IMR-90 (cell line): ENCODE measurements around the gene SETD3. TPM values are rescaled to one million over a fixed set of nuclear protein-coding genes. Genes with fewer than 3 reads are reported as not detected.

Source experiments
- ATAC-seq: fragments of 200-7000 bp; cut with Tn5 transposase; 2 replicates; pipeline ENCODE4 v1.9.1; 2020; ENCODE audit warnings: low read depth, mild to moderate bottlenecking, moderate library complexity
- BruUV-seq: library from RNA; stranded (reverse); fragments of 400-500 nt; replicated peaks from 2 replicates; lab custom pipeline; 2021; lab: Mats Ljungman, UMichigan
- CTCF ChIA-PET: fragments of 300-600 bp; formaldehyde crosslinking; extraction: SDS; loops from one replicate; lab custom pipeline; 2021; ENCODE audit warnings: antibody characterized with exemption; lab: Yijun Ruan, JAX
- POLR2A ChIA-PET: fragments of 300-600 bp; sonication (Branson Sonifier 250); formaldehyde crosslinking; loops from one replicate; lab custom pipeline; 2022; ENCODE audit warnings: antibody characterized with exemption; ENCODE audit not compliant: unreplicated experiment; lab: Charles Lee
- DNase-seq: peaks from one replicate; pipeline ENCODE4 v3.0.0; 2013
- H2AFZ ChIP-seq: replicated peaks from 2 replicates; pipeline ENCODE3; 2013; ENCODE audit warnings: low read length, mild to moderate bottlenecking; ENCODE audit not compliant: poor library complexity
- H2AK5ac ChIP-seq: 2 replicates; pipeline ENCODE4 v1.6.1; 2013; ENCODE audit warnings: low read depth, low read length, inconsistent platforms
- H2AK9ac ChIP-seq: replicated peaks from 2 replicates; pipeline ENCODE3; 2013; ENCODE audit warnings: mild to moderate bottlenecking, low read depth, low read length, moderate library complexity; ENCODE audit not compliant: poor library complexity
- H2BK120ac ChIP-seq: 2 replicates; pipeline ENCODE4 v1.6.1; 2013; ENCODE audit warnings: low read depth, low read length, inconsistent platforms
- H2BK15ac ChIP-seq: 3 replicates; pipeline ENCODE4 v1.6.1; 2013; ENCODE audit warnings: low read depth, low read length, inconsistent platforms
- H2BK20ac ChIP-seq: 2 replicates; pipeline ENCODE4 v1.6.1; 2013; ENCODE audit warnings: low read depth, mild to moderate bottlenecking, inconsistent platforms, low read length, moderate library complexity
- H2BK5ac ChIP-seq: 2 replicates; pipeline ENCODE4 v1.6.1; 2013; ENCODE audit warnings: mild to moderate bottlenecking, low read depth, low read length, inconsistent platforms; ENCODE audit not compliant: poor library complexity, severe bottlenecking
- H3K14ac ChIP-seq: replicated peaks from 2 replicates; pipeline ENCODE4 v1.6.1; 2013; ENCODE audit warnings: low read depth, low read length, inconsistent platforms
- H3K18ac ChIP-seq: 2 replicates; pipeline ENCODE4 v1.6.1; 2013; ENCODE audit warnings: low read depth, low read length, control low read depth
- H3K23ac ChIP-seq: 2 replicates; pipeline ENCODE4 v1.6.1; 2013; ENCODE audit warnings: low read depth, low read length, inconsistent platforms
- H3K27ac ChIP-seq: 2 replicates; pipeline ENCODE4 v1.5.1; 2013; ENCODE audit warnings: mild to moderate bottlenecking, control low read depth, low read length; ENCODE audit not compliant: insufficient read depth
- H3K27me3 ChIP-seq: 2 replicates; pipeline ENCODE4 v1.6.1; 2013; ENCODE audit warnings: low read length; ENCODE audit not compliant: control insufficient read depth, insufficient read depth
- H3K36me3 ChIP-seq: 2 replicates; pipeline ENCODE4 v1.6.1; 2013; ENCODE audit warnings: low read length, mixed read lengths; ENCODE audit not compliant: control insufficient read depth, insufficient read depth
- H3K4ac ChIP-seq: 2 replicates; pipeline ENCODE4 v1.6.1; 2013; ENCODE audit warnings: low read depth, low read length, inconsistent platforms
- H3K4me1 ChIP-seq: 2 replicates; pipeline ENCODE4 v1.6.1; 2013; ENCODE audit warnings: low read length, mixed read lengths; ENCODE audit not compliant: control insufficient read depth, insufficient read depth
- H3K4me2 ChIP-seq: 2 replicates; pipeline ENCODE4 v1.6.1; 2013; ENCODE audit warnings: low read depth, mild to moderate bottlenecking, control low read depth, low read length, moderate library complexity
- H3K4me3 ChIP-seq: 2 replicates; pipeline ENCODE4 v1.5.1; 2013; ENCODE audit warnings: low read depth, mild to moderate bottlenecking, control low read depth, low read length, moderate library complexity; ENCODE audit not compliant: insufficient read depth
- H3K56ac ChIP-seq: 2 replicates; pipeline ENCODE4 v1.6.1; 2013; ENCODE audit warnings: low read length, inconsistent platforms; ENCODE audit not compliant: insufficient read depth; ENCODE audit errors: extremely low read depth
- H3K79me1 ChIP-seq, 2 experiments: 2 replicates each; pipeline ENCODE4 v1.6.1; 2013; ENCODE audit warnings: low read length in 2 of 2, inconsistent platforms in 1 of 2, low read depth in 1 of 2
- H3K9ac ChIP-seq: 2 replicates; pipeline ENCODE4 v1.6.1; 2013; ENCODE audit warnings: low read depth, low read length, control low read depth
- H3K9me1 ChIP-seq: 2 replicates; pipeline ENCODE4 v1.6.1; 2013; ENCODE audit warnings: low read length, inconsistent platforms; ENCODE audit not compliant: insufficient read depth
- H3K9me3 ChIP-seq: 2 replicates; pipeline ENCODE4 v1.6.1; 2013; ENCODE audit warnings: low read length; ENCODE audit not compliant: control insufficient read depth, insufficient read depth
- H4K20me1 ChIP-seq: 2 replicates; pipeline ENCODE4 v1.6.1; 2013; ENCODE audit warnings: low read length, inconsistent platforms; ENCODE audit not compliant: insufficient read depth
- H4K5ac ChIP-seq: 2 replicates; pipeline ENCODE4 v1.6.1; 2013; ENCODE audit warnings: mild to moderate bottlenecking, low read depth, low read length, control low read depth
- H4K8ac ChIP-seq, 2 experiments: 2 replicates each; pipeline ENCODE4 v1.6.1; 2013; ENCODE audit warnings: low read depth in 2 of 2, low read length in 2 of 2, control low read depth in 1 of 2, inconsistent platforms in 1 of 2
- H4K91ac ChIP-seq: 2 replicates; pipeline ENCODE4 v1.6.1; 2013; ENCODE audit warnings: low read depth, low read length, inconsistent platforms; ENCODE audit not compliant: insufficient read depth
- BHLHE40 ChIP-seq: fragments of 150-350 bp; IDR thresholded peaks from 2 replicates; pipeline ENCODE4 v1.6.1; 2016; ENCODE audit warnings: mild to moderate bottlenecking, low read depth, low read length
- CEBPB ChIP-seq: IDR thresholded peaks from 2 replicates; pipeline ENCODE4 v1.6.1; 2012; ENCODE audit warnings: low read depth, low read length, improper control_type of control experiment
- CHD1 ChIP-seq: IDR thresholded peaks from 2 replicates; pipeline ENCODE4 v1.6.1; 2012; ENCODE audit warnings: low read depth, low read length, improper control_type of control experiment
- FOS ChIP-seq: fragments of 150-350 bp; IDR thresholded peaks from 2 replicates; pipeline ENCODE4 v1.6.1; 2016; ENCODE audit warnings: low read depth, low read length
- MAFK ChIP-seq: IDR thresholded peaks from 2 replicates; pipeline ENCODE4 v1.6.1; 2012; ENCODE audit warnings: low read depth, low read length, improper control_type of control experiment
- MAZ ChIP-seq: IDR thresholded peaks from 2 replicates; pipeline ENCODE4 v1.6.1; 2012; ENCODE audit warnings: low read depth, mild to moderate bottlenecking, low read length, improper control_type of control experiment, moderate library complexity, borderline replicate concordance
- MXI1 ChIP-seq: IDR thresholded peaks from 2 replicates; pipeline ENCODE4 v1.6.1; 2012; ENCODE audit warnings: low read depth, mild to moderate bottlenecking, low read length, moderate library complexity, borderline replicate concordance
- NFE2L2 ChIP-seq: fragments of 150-350 bp; IDR thresholded peaks from 2 replicates; pipeline ENCODE4 v1.6.1; 2016; ENCODE audit warnings: low read depth, mild to moderate bottlenecking, low read length
- POLR2A ChIP-seq: IDR thresholded peaks from 2 replicates; pipeline ENCODE4 v1.6.1; 2012; ENCODE audit warnings: mild to moderate bottlenecking, low read depth, low read length
- RAD21 ChIP-seq: IDR thresholded peaks from 2 replicates; pipeline ENCODE4 v1.6.1; 2012; ENCODE audit warnings: low read length, improper control_type of control experiment
- RCOR1 ChIP-seq: IDR thresholded peaks from 2 replicates; pipeline ENCODE4 v1.6.1; 2012; ENCODE audit warnings: mild to moderate bottlenecking, low read length, improper control_type of control experiment; ENCODE audit not compliant: insufficient replicate concordance
- RFX5 ChIP-seq: IDR thresholded peaks from 2 replicates; pipeline ENCODE4 v1.8.0; 2012; ENCODE audit warnings: low read depth, mild to moderate bottlenecking, low read length, moderate library complexity
- SMC3 ChIP-seq: fragments of 150-350 bp; IDR thresholded peaks from 2 replicates; pipeline ENCODE4 v1.6.1; 2016; ENCODE audit warnings: low read depth, mild to moderate bottlenecking, antibody characterized with exemption, low read length, moderate library complexity
- WGBS, 2 experiments: methylation state at CpG; one replicate each; pipeline versions ENCODE4 v1.1.5 to v1.1.7; 2013; ENCODE audit warnings: missing lambda C conversion rate in 2 of 2; ENCODE audit not compliant: insufficient read length in 1 of 2; ENCODE audit errors: extremely low coverage in 2 of 2; 5-methylcytosine and 5-hydroxymethylcytosine counted together
- dilution Hi-C: fragments of 300-500 bp; cut with HindIII; formaldehyde crosslinking; loops from one replicate; pipeline ENCODE4 v1.14.3; 2018; ENCODE audit warnings: low sequenced_read_pairs; ENCODE audit not compliant: unreplicated experiment
- in situ Hi-C: fragments of 300-500 bp; cut with MboI; formaldehyde crosslinking; loops from 3 replicates; pipeline ENCODE4 v1.14.3; 2019; ENCODE audit warnings: low sequenced_read_pairs, inconsistent platforms, mixed read lengths
- intact Hi-C: fragments of 100-400 bp; cut with micrococcal nuclease; formaldehyde crosslinking; loops from 2 replicates; pipeline ENCODE4 v1.10.0; 2022
- polyA plus RNA-seq, 3 experiments: library from polyadenylated mRNA; depleted of rRNA; stranded (reverse); fragments of >200 nt; gene quantifications; 2 replicates each; pipeline ENCODE4 v1.2.3, GENCODE V29; 2012; ENCODE audit warnings: low replicate concordance in 1 of 3
- total RNA-seq: library from RNA; depleted of rRNA; stranded (reverse); fragments of >200 nt; gene quantifications from 2 replicates; pipeline ENCODE4 v1.2.3, GENCODE V29; 2012
- TF ChIP-seq, protein P1 (sequence below): conservative IDR thresholded peaks from 2 replicates; pipeline ENCODE4 v1.5.1; 2012; ENCODE audit warnings: mild to moderate bottlenecking, low read depth, low read length, improper control_type of control experiment
- TF ChIP-seq, protein P2 (sequence below): fragments of 150-350 bp; IDR thresholded peaks from 2 replicates; pipeline ENCODE4 v1.6.1; 2017; ENCODE audit warnings: mild to moderate bottlenecking, antibody characterized with exemption, low read length, low read depth
- TF ChIP-seq, protein P3 (sequence below): fragments of 150-350 bp; IDR thresholded peaks from 2 replicates; pipeline ENCODE4 v1.6.1; 2016; ENCODE audit warnings: low read depth, mild to moderate bottlenecking, low read length, moderate library complexity, borderline replicate concordance

SETD3 gene
- total and polyA plus RNA-seq, 2 of the 4 experiments (the other 2 are of a cell fraction), result 18.8 to 31.9 TPM

DNA sequence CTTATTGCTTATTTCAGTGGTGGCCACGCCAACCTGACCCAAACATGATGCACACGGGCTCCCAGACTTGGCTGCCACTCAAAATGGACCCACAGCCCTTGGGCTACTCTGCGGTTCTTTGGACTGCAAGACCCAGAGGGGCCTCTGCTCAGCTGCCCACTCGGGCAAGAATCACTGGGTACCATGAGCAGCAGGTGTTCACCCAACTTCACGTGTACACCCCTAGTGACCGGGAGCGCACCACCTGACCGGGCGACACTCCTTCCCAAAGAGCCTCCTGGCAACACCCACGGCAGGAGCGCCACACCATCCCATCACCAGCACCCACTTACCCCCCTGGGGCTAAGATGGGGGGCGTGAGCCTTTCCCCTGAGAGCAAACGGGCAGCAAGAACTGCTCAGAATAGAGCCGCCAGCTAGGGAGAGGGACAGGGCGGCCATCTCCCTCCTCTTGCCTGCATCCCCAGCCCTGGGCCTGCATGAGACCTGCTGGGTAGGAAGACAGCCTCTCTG, 32.6 kb upstream of the SETD3 start:
- Histone ChIP-seq H2BK5ac (no peak overlapping the region), H3K14ac (no peak overlapping the region), H4K5ac (no peak overlapping the region), H3K9me1 (peaks cover 4% of the 10 kb centered on the region; the same call in 1 of the 2 replicates), H2AK9ac (no peak overlapping the region), H2BK20ac (no peak overlapping the region), H4K8ac (no peak overlapping the region), H3K27ac (no peak overlapping the region), H2BK120ac (no peak overlapping the region), H3K36me3 (peaks cover 38% of the 10 kb centered on the region), H3K27me3 (no peaks in the 10 kb centered on the region), H3K4me3 (no peak overlapping the region), H2AK5ac (no peak overlapping the region), H3K56ac (no peak overlapping the region), H3K4me1 (peaks cover 15% of the 10 kb centered on the region), H3K4ac (no peak overlapping the region), H2BK15ac (no peak overlapping the region), H3K9ac (no peak overlapping the region), H3K23ac (no peak overlapping the region), H3K18ac (no peak overlapping the region), H3K9me3 (no peaks in the 10 kb centered on the region), H3K4me2 (no peak overlapping the region), H4K91ac (no peak overlapping the region), H4K20me1 (peaks cover 45% of the 10 kb centered on the region), H2AFZ (no peak overlapping the region), H3K79me1 (peaks cover 6 to 57% of the 10 kb centered on the region in 2 experiments)
- CTCF ChIA-PET, result no interaction called here
- intact Hi-C loops, result no loop called here
- DNase-seq (no peak), ATAC-seq (no peak)
- dilution Hi-C loops, result no loop called here
- no TSS peak for BruUV-seq
- POLR2A ChIA-PET, result no interaction called here
- WGBS, 2 experiments, result 91% methylated on average over 4 of the region's 15 CpGs; no CpG with 5 or more reads in 1 of the 2 experiments
- TF ChIP-seq FOS, result no peak
- no peak for TF ChIP-seq POLR2A
- TF ChIP-seq RAD21, result no peak
- TF ChIP-seq, protein P1, sequence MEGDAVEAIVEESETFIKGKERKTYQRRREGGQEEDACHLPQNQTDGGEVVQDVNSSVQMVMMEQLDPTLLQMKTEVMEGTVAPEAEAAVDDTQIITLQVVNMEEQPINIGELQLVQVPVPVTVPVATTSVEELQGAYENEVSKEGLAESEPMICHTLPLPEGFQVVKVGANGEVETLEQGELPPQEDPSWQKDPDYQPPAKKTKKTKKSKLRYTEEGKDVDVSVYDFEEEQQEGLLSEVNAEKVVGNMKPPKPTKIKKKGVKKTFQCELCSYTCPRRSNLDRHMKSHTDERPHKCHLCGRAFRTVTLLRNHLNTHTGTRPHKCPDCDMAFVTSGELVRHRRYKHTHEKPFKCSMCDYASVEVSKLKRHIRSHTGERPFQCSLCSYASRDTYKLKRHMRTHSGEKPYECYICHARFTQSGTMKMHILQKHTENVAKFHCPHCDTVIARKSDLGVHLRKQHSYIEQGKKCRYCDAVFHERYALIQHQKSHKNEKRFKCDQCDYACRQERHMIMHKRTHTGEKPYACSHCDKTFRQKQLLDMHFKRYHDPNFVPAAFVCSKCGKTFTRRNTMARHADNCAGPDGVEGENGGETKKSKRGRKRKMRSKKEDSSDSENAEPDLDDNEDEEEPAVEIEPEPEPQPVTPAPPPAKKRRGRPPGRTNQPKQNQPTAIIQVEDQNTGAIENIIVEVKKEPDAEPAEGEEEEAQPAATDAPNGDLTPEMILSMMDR, result no peak
- TF ChIP-seq NFE2L2, result no peak
- no peak for TF ChIP-seq MXI1
- TF ChIP-seq CHD1, result no peak
- TF ChIP-seq, protein P2, sequence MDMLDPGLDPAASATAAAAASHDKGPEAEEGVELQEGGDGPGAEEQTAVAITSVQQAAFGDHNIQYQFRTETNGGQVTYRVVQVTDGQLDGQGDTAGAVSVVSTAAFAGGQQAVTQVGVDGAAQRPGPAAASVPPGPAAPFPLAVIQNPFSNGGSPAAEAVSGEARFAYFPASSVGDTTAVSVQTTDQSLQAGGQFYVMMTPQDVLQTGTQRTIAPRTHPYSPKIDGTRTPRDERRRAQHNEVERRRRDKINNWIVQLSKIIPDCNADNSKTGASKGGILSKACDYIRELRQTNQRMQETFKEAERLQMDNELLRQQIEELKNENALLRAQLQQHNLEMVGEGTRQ, result no peak
- TF ChIP-seq CEBPB, result no peak
- no peak for TF ChIP-seq RFX5
- no peak for TF ChIP-seq MAZ
- TF ChIP-seq, protein P3, sequence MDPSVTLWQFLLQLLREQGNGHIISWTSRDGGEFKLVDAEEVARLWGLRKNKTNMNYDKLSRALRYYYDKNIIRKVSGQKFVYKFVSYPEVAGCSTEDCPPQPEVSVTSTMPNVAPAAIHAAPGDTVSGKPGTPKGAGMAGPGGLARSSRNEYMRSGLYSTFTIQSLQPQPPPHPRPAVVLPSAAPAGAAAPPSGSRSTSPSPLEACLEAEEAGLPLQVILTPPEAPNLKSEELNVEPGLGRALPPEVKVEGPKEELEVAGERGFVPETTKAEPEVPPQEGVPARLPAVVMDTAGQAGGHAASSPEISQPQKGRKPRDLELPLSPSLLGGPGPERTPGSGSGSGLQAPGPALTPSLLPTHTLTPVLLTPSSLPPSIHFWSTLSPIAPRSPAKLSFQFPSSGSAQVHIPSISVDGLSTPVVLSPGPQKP, result no peak
- no peak for TF ChIP-seq BHLHE40
- no peak for TF ChIP-seq MAFK
- no peak for TF ChIP-seq RCOR1
- no peak for TF ChIP-seq SMC3
- in situ Hi-C loops, result loop anchor here (5.0 kb wide), 1 partner anchor 369 kb away; no protein-coding TSS in a partner anchor
